Retina (tissue), 1 donor: ENCODE results near the gene MT1H.
A peak's percentile ranks its signal among the peaks of the same experiment; 100 is the strongest.
"Not testable (repeated sequence)": the region's sequence is repeated elsewhere in the genome, so short reads cannot be mapped to it uniquely, and the experiment has no call there.

Experiments used
- DNase-seq: peaks from one replicate; pipeline ENCODE4 v3.0.0-alpha.2; 2016

The MT1H gene

GRCh38 chr16:56669005-56669839 lies at the start of gene MT1H:
TSS of gene MT1H (plus strand) at chr16:56669814. CDS start at chr16:56669885, 71 bp downstream.
- no peak for DNase-seq

GRCh38 chr16:56620339-56620897 lies 49.2 kb upstream of the MT1H start:
- DNase-seq: no peak

DNA sequence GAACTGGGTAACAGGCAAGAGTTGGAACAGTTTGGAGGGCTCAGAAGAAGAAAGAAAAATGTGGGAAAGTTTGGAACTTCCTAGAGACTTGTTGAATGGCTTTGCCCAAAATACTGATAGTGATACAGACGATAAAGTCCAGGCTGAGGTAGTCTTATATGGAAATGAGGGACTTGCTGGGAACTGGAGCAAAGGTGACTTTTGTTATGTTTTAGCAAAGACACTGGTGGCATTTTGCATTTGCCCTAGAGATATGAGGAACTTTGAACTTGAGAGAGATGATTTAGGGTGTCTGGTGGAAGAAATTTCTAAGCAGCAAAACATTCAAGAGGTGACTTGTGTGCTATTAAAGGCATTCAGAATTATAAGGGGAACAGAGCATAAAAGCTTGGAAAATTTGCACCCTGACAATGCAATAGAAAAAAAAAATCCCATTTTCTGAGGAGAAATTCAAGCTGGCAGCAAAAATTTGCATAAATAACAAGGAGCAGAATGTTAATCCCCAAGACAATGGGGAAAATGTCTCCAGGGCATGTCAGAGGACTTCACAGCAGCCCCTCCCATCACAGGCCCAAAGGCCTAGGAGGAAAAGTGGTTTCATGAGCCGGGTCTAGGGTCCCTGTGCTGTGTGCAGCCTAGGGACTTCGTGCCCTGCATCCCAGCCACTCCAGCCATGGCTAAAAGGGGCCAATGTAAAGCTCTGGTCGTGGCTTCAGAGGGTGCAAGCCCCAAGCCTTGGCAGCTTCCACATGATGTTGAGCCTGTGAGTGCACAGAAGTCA lies 47.8 kb upstream of the MT1H start:
- not testable (repeated sequence) for DNase-seq

- DNase-seq: not testable (repeated sequence)
Measured at GRCh38 chr16:56623184-56623583, 46.4 kb upstream of the MT1H start.

- DNase-seq: no peak
Measured at GRCh38 chr16:56623637-56624036, 46.0 kb upstream of the MT1H start.

GRCh38 chr16:56625140-56625942 lies 44.3 kb upstream of the MT1H start, which contains the start of gene MT1E:
TSS of gene MT1E (plus strand) at chr16:56625781. CDS start at chr16:56625852, 71 bp downstream.
- peak; percentile 77 for DNase-seq

DNA sequence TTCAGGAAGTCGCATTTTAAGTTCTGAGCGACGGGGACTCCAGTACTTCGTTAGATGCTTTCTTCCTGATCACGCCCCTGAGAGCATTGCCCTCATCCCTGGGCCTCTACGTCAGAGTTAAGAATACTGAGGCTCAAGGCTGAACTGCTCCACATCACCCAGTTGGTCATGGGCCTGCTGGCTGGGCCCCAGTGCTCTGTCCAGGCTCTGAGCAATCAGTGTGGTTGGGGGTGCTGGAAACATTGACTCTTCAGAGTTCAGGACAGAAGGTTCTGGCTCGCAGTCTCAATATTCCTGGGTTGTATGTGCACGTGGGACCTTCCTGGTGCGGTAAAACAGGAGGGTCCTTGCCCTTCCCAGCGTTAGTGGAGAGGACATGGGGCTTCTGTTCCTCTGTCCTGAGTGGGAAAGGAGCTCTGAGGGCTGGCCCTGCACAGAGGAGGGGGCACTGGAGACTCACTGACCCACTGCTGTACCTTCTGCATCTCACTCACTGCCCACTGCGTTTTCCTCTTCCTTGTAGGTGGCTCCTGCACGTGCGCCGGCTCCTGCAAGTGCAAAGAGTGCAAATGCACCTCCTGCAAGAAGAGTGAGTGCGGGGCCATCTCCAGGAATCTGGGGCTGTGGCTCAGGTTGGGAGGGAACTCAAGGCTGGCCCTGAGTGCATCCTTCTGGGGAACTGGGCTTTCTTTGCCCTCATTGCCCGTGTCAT lies 43.5 kb upstream of the MT1H start:
- no peak for DNase-seq

GRCh38 chr16:56626685-56627084 lies 42.9 kb upstream of the MT1H start:
- no peak for DNase-seq

GRCh38 chr16:56628486-56629350 lies 40.9 kb upstream of the MT1H start:
- DNase-seq: no peak

GRCh38 chr16:56629531-56629930 lies 40.1 kb upstream of the MT1H start:
- no peak for DNase-seq

DNA sequence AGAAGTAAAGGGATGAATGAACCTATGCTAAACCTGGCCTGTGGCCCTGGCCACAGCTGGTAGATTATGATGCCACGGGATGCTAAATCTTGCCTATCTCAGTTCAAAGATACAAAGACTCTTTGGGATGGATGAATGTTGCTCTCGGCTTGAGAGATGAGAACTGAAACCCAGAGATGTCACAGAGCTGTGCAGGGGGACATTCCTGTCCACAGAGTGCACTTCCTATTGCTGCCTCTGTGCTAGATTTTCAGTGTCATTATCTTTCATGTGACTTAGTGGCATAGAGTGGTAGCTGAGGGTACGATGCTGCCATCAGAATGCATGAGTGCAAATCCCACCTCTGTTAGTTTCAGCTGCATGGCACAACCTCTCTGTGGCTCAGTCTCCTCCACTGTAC lies 39.5 kb upstream of the MT1H start:
- DNase-seq: no peak

DNA sequence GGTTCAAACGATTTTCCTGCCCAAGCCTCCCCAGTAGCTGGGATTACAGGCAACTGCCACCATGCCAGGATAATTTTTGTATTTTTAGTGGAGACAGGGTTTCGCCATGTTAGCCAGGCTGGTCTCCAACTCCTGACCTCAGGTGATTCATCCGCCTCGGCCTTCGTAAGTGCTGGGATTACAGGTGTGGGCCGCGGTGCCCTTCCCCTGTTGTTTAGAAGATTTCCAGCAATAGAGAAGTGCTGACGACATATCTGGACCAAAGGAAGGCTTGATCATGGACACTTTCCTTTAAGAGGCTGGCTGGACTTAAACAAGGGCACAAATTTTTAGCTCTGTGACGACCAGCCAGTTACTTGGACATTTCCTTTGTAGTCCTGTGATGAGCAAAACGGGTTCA lies 38.4 kb upstream of the MT1H start:
- DNase-seq: no peak

GRCh38 chr16:56631832-56632155 lies 37.8 kb upstream of the MT1H start:
- DNase-seq: no peak

- DNase-seq: peak; percentile 67
Measured at GRCh38 chr16:56632156-56632847, 37.3 kb upstream of the MT1H start, which contains the start of gene MT1M. TSS of gene MT1M (plus strand) at chr16:56632659. CDS start at chr16:56632732, 73 bp downstream.

DNA sequence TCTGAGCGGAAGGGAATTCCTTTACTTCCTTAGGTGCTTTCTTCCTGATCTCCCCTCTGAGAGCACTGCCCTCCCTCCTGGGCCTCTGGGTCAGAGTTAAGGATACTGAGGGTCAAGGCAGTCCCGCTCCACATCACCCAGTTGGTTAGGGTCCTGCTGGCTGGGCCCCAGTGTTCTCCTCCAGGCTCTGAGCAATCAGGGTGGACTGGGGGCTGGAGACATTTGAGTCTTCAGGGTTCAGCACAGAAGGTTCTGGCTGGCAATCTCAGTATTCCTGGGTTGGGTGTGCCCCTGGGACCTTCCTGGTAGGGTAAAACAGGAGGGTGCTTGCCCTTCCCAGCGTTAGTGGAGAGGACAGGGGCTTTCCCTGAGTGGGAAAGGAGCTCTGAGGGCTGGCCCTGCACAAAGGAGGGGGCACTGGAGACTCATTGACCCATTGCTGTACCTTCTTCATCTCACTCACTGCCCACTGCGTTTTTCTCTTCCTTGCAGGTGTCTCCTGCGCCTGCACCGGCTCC lies 36.7 kb upstream of the MT1H start:
- no peak for DNase-seq

DNA sequence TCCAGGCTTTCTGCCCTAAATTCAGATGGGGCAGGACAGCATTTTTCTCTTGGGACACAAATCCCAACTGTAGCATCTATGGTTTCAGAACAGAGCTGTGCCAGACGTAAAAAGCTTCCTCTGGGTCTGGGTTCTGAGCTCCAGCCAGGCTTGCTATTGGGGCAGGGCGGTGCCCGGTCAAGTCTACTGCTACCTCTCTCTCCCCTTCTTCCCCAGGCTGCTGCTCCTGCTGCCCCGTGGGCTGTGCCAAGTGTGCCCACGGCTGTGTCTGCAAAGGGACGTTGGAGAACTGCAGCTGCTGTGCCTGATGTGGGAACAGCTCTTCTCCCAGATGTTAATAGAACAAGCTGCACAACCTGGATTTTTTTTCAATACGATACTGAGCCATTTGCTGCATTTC lies 36.1 kb upstream of the MT1H start:
- DNase-seq: no peak

DNA sequence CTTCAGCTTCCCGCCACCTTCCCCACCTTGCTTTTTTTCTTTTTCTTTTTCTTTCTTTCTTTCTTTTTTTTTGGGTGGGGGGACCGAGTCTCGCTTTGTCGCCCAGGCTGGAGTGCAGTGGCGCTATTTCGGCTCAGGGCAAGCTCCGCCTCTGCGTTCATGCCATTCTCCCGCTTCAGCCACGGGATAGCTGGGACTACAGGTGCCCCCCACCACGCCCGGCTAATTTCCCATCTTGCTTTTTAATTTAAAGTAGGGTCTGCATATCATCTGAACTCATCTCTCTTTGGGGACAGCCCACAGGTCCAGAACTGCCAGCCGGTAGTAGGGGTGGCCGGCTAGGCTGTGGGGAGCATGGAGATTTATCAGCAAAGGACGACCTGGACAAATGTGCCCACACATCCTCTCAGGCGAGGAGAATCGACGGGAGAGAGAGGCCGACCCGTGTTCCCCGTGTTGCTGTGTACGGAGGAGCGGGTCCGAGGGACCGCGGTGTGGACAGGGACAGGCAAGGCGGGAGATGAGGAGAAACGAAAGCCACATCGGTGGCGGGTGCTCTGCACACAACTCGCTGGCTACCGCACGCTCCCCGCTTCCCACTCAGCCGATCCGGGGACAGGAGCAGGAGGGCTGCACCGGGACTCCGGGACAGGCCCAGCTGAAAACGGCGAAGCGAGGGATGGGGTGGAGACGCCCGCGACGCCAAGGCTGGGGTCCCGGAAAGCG lies 34.7 kb upstream of the MT1H start:
- DNase-seq: peak; percentile 47

GRCh38 chr16:56635441-56635967 lies 34.1 kb upstream of the MT1H start:
- peak; percentile 51 for DNase-seq
